HG03378 (cell line): Measurements from ENCODE around the gene NUDC.

Source experiments
- ATAC-seq: cut with Tn5 transposase; IDR thresholded peaks from one replicate; pipeline ENCODE4 v1.9.1; 2021; ENCODE audit warnings: mild to moderate bottlenecking, moderate library complexity; ENCODE audit not compliant: unreplicated experiment

NUDC gene

GRCh38 chr1:26950602-26951001, 29.1 kb downstream of the NUDC start:
- no peak for ATAC-seq

GRCh38 chr1:26951216-26951615, 29.7 kb downstream of the NUDC start:
- no peak for ATAC-seq

- ATAC-seq: no peak
These were observed 30.4 kb downstream of the NUDC start for GRCh38 chr1:26951821-26952497.

- ATAC-seq: no peak
These were observed 31.8 kb downstream of the NUDC start for GRCh38 chr1:26953374-26953773.

GRCh38 chr1:26956321-26956720, 34.8 kb downstream of the NUDC start:
- ATAC-seq: no peak

GRCh38 chr1:26957306-26957705, 35.8 kb downstream of the NUDC start:
- ATAC-seq: no peak

- ATAC-seq: no peak
These were observed 37.7 kb downstream of the NUDC start for GRCh38 chr1:26959270-26959669.

GRCh38 chr1:26959722-26960624, 38.4 kb downstream of the NUDC start, which contains the start of gene KDF1:
Gene KDF1, minus strand, starts transcription at chr1:26960468. Its CDS starts 8,088 bp downstream, at chr1:26952380.
- no peak for ATAC-seq

- ATAC-seq: no peak
These were observed 39.1 kb downstream of the NUDC start for GRCh38 chr1:26960625-26960966.

GRCh38 chr1:26961826-26962225, 40.3 kb downstream of the NUDC start:
- no peak for ATAC-seq

GRCh38 chr1:26965213-26965612, 43.7 kb downstream of the NUDC start:
- ATAC-seq: no peak

- no peak for ATAC-seq
These were observed 44.1 kb downstream of the NUDC start for GRCh38 chr1:26965628-26966027.

- ATAC-seq: no peak
These were observed 49.3 kb downstream of the NUDC start for GRCh38 chr1:26970810-26971209.

- ATAC-seq: no peak
These were observed 50.0 kb downstream of the NUDC start for GRCh38 chr1:26971590-26971989.

GRCh38 chr1:26972390-26972789, 50.8 kb downstream of the NUDC start:
- ATAC-seq: no peak

GRCh38 chr1:26972821-26973220, 51.3 kb downstream of the NUDC start:
- no peak for ATAC-seq

- no peak for ATAC-seq
These were observed 55.3 kb downstream of the NUDC start for GRCh38 chr1:26976621-26977510.

- no peak for ATAC-seq
These were observed 57.4 kb downstream of the NUDC start for GRCh38 chr1:26978901-26979300.

GRCh38 chr1:26981146-26981846, 59.8 kb downstream of the NUDC start:
- no peak for ATAC-seq

- no peak for ATAC-seq
These were observed 62.3 kb downstream of the NUDC start for GRCh38 chr1:26983863-26984262.

- ATAC-seq: no peak
These were observed 62.7 kb downstream of the NUDC start for GRCh38 chr1:26984291-26984690.
